Endodermal cell (in vitro differentiated cells): Measurements from ENCODE around the gene LSP1. TPM values are rescaled to one million over a fixed set of nuclear protein-coding genes. Genes with fewer than 3 reads are reported as not detected.

Source experiments
- DNase-seq: peaks from one replicate; pipeline ENCODE4 v3.0.0-alpha.2; 2017
- H3K27ac ChIP-seq: 2 replicates; pipeline ENCODE4 v1.5.1; 2013; ENCODE audit warnings: mild to moderate bottlenecking, low read depth, low read length, moderate library complexity
- H3K27me3 ChIP-seq: 2 replicates; pipeline ENCODE4 v1.6.1; 2013; ENCODE audit warnings: mild to moderate bottlenecking, low read length, moderate library complexity; ENCODE audit not compliant: insufficient read depth, control insufficient read depth, poor library complexity, severe bottlenecking
- H3K36me3 ChIP-seq: 2 replicates; pipeline ENCODE4 v1.7.0; 2013; ENCODE audit warnings: mild to moderate bottlenecking, low read length, moderate library complexity; ENCODE audit not compliant: control insufficient read depth, insufficient read depth
- H3K4me1 ChIP-seq: one replicate; pipeline ENCODE4 v1.7.0; 2013; ENCODE audit warnings: low read length; ENCODE audit not compliant: control insufficient read depth, insufficient read depth
- H3K4me3 ChIP-seq: 2 replicates; pipeline ENCODE4 v1.5.1; 2013; ENCODE audit warnings: mild to moderate bottlenecking, low read length, moderate library complexity
- H3K9ac ChIP-seq: 2 replicates; pipeline ENCODE4 v1.6.1; 2013; ENCODE audit warnings: mild to moderate bottlenecking, low read length, moderate library complexity; ENCODE audit not compliant: poor library complexity, severe bottlenecking; ENCODE audit errors: extremely low read depth
- H3K9me3 ChIP-seq: 2 replicates; pipeline ENCODE4 v1.6.1; 2013; ENCODE audit warnings: mild to moderate bottlenecking, low read length, moderate library complexity; ENCODE audit not compliant: control insufficient read depth
- H3K27ac Mint-ChIP-seq: 2 replicates; pipeline ENCODE4 v1.8.0; 2020; ENCODE audit warnings: mixed read lengths
- H3K27me3 Mint-ChIP-seq: 2 replicates; pipeline ENCODE4 v1.8.0; 2021; ENCODE audit warnings: mild to moderate bottlenecking, mixed read lengths; ENCODE audit not compliant: insufficient read depth
- H3K36me3 Mint-ChIP-seq: 2 replicates; pipeline ENCODE4 v1.8.0; 2020; ENCODE audit warnings: low read depth, mixed read lengths
- H3K4me1 Mint-ChIP-seq: 2 replicates; pipeline ENCODE4 v1.8.0; 2020; ENCODE audit warnings: mixed read lengths
- H3K4me3 Mint-ChIP-seq: 2 replicates; pipeline ENCODE4 v1.8.0; 2020; ENCODE audit warnings: mild to moderate bottlenecking, moderate library complexity, mixed read lengths
- H3K9me3 Mint-ChIP-seq: 2 replicates; pipeline ENCODE4 v1.8.0; 2020; ENCODE audit warnings: mild to moderate bottlenecking, mixed read lengths
- WGBS, 2 experiments: methylation state at CpG; one replicate each; pipeline versions ENCODE4 v1.1.5 to v1.1.7; 2013; ENCODE audit warnings: missing lambda C conversion rate in 2 of 2, mixed read lengths in 1 of 2; ENCODE audit not compliant: insufficient coverage in 1 of 2, insufficient read length in 1 of 2; 5-methylcytosine and 5-hydroxymethylcytosine counted together
- total RNA-seq, 2 donors: library from RNA; stranded (reverse); fragmentation: NEBNext Ultra II Directional in 1 of 2; extraction: Animal tissue kit (Norgen Biotek cat#: 25700) in 1 of 2; gene quantifications; 2 replicates in 1 of 2; 3 replicates in 1 of 2; pipeline ENCODE4 v1.2.1, GENCODE V29; 2021
- TF ChIP-seq, protein P1 (sequence below): fragments of 200-600 bp; sonication (generic); conservative IDR thresholded peaks from 2 replicates; pipeline ENCODE4 v1.5.0; 2021; ENCODE audit warnings: antibody characterized with exemption, mild to moderate bottlenecking

Gene LSP1
- total RNA-seq, 2 donors from 2014 or later, result not detected

DNA sequence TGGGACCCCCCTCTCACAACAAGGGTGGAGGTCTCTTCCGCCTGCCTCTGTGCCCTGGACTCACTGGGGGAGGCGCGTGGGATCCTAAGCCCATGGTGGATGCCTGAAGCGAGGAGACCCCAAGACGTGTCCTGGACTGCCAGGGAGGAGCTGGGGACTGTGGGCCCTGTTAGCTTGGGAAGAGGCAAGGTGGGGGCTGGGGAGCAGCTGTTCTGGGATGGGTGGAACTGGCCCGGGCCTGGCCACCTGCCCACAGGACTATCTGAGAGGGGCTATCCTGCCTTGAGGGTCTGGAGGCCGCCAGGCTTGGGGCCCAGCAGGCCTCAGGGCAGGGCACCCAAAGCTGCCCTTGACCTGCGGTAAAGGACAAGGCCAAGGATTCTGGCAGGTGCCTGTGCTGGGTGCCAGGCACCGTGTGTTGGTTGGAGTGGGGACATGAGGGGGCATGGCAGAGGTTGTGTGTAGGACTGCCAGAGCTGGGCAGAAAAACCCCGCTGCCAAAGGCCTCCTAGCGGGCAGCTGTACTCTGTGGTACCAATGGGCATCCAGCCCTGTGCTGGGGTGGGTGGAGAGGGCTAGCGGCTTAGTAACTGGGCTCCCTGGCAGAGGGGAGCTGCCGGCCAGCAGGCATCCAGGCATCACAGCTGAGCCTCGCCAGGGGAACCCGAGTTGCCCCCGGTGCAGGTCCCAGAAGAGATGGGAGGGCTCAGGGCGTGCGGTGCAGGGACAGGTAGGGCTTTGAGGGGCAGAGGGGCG is 670 bp downstream of the LSP1 start:
- H3K27me3 Mint-ChIP-seq, result no peaks in the 10 kb centered on the region
- no peak overlapping the region for H3K27ac Mint-ChIP-seq
- TF ChIP-seq, protein P1, sequence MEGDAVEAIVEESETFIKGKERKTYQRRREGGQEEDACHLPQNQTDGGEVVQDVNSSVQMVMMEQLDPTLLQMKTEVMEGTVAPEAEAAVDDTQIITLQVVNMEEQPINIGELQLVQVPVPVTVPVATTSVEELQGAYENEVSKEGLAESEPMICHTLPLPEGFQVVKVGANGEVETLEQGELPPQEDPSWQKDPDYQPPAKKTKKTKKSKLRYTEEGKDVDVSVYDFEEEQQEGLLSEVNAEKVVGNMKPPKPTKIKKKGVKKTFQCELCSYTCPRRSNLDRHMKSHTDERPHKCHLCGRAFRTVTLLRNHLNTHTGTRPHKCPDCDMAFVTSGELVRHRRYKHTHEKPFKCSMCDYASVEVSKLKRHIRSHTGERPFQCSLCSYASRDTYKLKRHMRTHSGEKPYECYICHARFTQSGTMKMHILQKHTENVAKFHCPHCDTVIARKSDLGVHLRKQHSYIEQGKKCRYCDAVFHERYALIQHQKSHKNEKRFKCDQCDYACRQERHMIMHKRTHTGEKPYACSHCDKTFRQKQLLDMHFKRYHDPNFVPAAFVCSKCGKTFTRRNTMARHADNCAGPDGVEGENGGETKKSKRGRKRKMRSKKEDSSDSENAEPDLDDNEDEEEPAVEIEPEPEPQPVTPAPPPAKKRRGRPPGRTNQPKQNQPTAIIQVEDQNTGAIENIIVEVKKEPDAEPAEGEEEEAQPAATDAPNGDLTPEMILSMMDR, result no peak
- H3K36me3 Mint-ChIP-seq, result no peaks in the 10 kb centered on the region
- Histone ChIP-seq H3K4me3 (no peak overlapping the region), H3K9me3 (no peaks in the 10 kb centered on the region), H3K4me1 (no peaks in the 10 kb centered on the region), H3K9ac (no peak overlapping the region), H3K27ac (no peak overlapping the region), H3K36me3 (no peaks in the 10 kb centered on the region), H3K27me3 (no peaks in the 10 kb centered on the region)
- H3K9me3 Mint-ChIP-seq, result no peaks in the 10 kb centered on the region
- no peaks in the 10 kb centered on the region for H3K4me1 Mint-ChIP-seq
- 91 to 100% methylated on average over 3 to 19 of the region's 19 CpGs for WGBS, 2 experiments
- H3K4me3 Mint-ChIP-seq, result no peak overlapping the region
- DNase-seq, result no peak

DNA sequence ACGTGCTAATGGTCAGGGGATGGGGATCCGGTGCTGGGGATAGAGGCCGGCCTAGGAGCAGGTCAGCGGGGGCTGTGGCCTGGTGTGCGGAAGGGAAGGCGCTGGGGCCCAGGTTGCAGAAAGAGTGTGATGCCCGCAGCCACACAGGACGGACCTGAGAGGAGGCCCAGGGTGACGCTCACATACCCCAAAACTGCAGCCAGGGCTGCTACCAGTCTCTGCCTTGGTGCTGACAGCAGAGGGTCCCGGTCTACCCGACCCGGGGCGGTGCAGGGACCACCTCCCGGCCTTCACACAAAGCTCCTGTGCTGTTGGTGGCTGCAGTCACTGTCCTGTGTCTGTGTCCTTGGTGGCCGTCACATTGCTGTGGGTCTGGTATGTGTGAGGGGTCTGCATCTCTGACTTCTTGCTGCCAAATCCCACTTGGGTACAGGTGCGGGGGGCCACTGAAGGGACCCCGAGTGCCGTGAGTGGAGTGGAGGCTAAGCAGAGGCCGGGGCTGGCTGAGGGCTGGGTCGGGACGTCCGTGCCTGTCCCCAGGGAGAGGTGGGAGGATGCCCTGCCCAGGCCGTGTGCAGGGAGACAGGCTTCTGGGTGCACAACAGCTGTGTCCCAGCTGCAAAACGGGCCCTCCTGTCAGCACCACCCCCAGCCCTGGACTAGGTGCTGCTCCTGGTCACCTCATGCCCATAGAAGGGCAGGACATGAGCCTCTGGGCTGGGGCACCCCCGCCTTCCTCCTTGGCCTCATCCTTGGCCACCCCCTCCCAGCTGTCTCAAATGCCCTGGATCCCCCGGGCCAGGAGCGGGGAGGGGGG is 1.5 kb downstream of the LSP1 start:
- H3K9ac ChIP-seq, result no peak overlapping the region
- H3K9me3 ChIP-seq, result no peaks in the 10 kb centered on the region
- H3K4me1 ChIP-seq, result no peaks in the 10 kb centered on the region
- H3K27ac ChIP-seq, result no peak overlapping the region
- H3K4me3 ChIP-seq, result no peak overlapping the region
- WGBS, 2 experiments, result 86 to 87% methylated on average over 15 to 27 of the region's 27 CpGs
- Mint-ChIP-seq H3K4me3 (no peak overlapping the region), H3K4me1 (no peaks in the 10 kb centered on the region), H3K9me3 (no peaks in the 10 kb centered on the region), H3K27me3 (no peaks in the 10 kb centered on the region), H3K27ac (no peak overlapping the region), H3K36me3 (no peaks in the 10 kb centered on the region)
- H3K27me3 ChIP-seq, result no peaks in the 10 kb centered on the region
- TF ChIP-seq, protein P1, result no peak
- no peak for DNase-seq
- no peaks in the 10 kb centered on the region for H3K36me3 ChIP-seq

DNA sequence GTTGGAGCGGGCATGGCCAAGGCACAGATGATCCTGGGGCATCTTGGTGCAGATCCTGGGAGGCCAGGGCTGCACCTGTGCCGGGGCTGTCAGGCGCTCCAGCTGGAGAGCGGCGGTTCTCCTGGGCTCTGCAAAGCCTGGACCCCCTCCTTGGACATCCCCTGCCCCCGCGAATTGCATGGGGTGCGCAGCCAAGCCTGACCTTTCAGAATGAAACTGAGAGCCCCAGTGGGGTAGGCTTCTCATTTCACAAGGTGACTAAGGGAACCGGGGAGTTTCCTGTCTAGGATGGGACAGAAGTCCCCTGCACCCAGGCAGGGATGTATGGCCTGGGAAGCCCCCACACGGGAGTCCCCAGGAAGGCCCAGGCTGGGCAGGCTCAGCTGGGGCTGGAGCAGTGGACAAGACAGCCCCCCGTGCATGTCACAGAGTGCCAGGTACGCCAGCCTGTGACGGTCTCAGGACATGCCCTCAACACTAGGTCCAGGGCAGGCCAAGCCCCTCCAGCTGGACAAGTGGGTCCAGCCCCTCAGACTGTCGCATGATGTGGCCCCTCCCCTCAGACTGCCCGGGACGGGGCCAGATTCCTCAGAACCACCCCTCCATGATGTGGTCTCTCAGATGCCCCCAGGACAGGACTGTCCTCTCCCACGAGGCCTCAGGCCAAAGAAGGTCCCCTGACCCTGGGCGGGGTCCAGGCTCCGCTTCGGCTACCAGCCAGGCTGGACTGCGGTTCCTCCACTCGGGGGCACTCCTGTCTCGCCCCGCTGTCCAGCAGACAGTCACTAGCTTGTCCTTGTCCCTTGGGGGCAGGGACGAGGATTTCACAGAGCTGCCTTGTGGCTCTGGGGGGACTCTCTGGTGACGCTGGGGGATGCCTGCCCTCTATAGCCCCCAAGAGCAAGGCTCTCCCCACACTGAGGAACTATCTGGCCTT is 2.3 kb downstream of the LSP1 start:
- Mint-ChIP-seq H3K27ac (no peak overlapping the region), H3K4me3 (no peak overlapping the region), H3K27me3 (no peaks in the 10 kb centered on the region), H3K4me1 (no peaks in the 10 kb centered on the region), H3K9me3 (no peaks in the 10 kb centered on the region), H3K36me3 (no peaks in the 10 kb centered on the region)
- Histone ChIP-seq H3K4me1 (no peaks in the 10 kb centered on the region), H3K36me3 (no peaks in the 10 kb centered on the region), H3K9me3 (no peaks in the 10 kb centered on the region), H3K27ac (no peak overlapping the region), H3K27me3 (no peaks in the 10 kb centered on the region), H3K9ac (no peak overlapping the region), H3K4me3 (no peak overlapping the region)
- 85 to 92% methylated on average over 15 to 26 of the region's 26 CpGs for WGBS, 2 experiments
- no peak for DNase-seq
- TF ChIP-seq, protein P1, result no peak
